Effector memory CD8-positive, alpha-beta T cell (primary cell): Measurements from ENCODE around the gene STK10.

Source experiments
- ATAC-seq: fragments of 150-1000 bp; cut with Tn5 transposase; replicated peaks from 2 replicates; pipeline ENCODE4 v1.10.0; 2021; ENCODE audit warnings: mild to moderate bottlenecking, moderate library complexity
- DNase-seq, 3 experiments: peaks; one replicate each; pipeline ENCODE4 v3.0.0; 2021
- H3K27ac Mint-ChIP-seq, 2 donors: one replicate each; pipeline ENCODE4 v1.8.0; 2022; ENCODE audit warnings: mild to moderate bottlenecking in 2 of 2, mixed read lengths in 2 of 2, moderate library complexity in 2 of 2
- H3K27me3 Mint-ChIP-seq, 2 donors: one replicate each; pipeline ENCODE4 v1.8.0; 2022; ENCODE audit warnings: mixed read lengths in 2 of 2
- H3K36me3 Mint-ChIP-seq: one replicate; pipeline ENCODE4 v1.8.0; 2022; ENCODE audit warnings: mild to moderate bottlenecking, moderate library complexity, mixed read lengths; ENCODE audit not compliant: insufficient read depth
- H3K4me1 Mint-ChIP-seq, 2 donors: one replicate each; pipeline ENCODE4 v1.8.0; 2022; ENCODE audit warnings: low read depth in 2 of 2, mixed read lengths in 2 of 2
- H3K4me3 Mint-ChIP-seq, 2 donors: one replicate each; pipeline ENCODE4 v1.8.0; 2022; ENCODE audit warnings: mild to moderate bottlenecking in 2 of 2, mixed read lengths in 2 of 2, moderate library complexity in 2 of 2
- H3K9me3 Mint-ChIP-seq, 2 donors: one replicate each; pipeline ENCODE4 v1.8.0; 2022; ENCODE audit warnings: mixed read lengths in 2 of 2
- total RNA-seq, 9 experiments: gene quantifications; one replicate each; lab custom pipeline; 2026; lab: John Stamatoyannopoulos, UW

STK10 gene
- 175 to 781 (median 419) reads per million in 9 experiments for total RNA-seq

GRCh38 chr5:172188033-172188892 lies at the start of gene STK10:
Gene STK10, minus strand, starts transcription at chr5:172188224. Its CDS starts 182 bp downstream, at chr5:172188042.
- peak within 1 kb of the TSS; percentile 99 to 100 for H3K4me3 Mint-ChIP-seq
- peak within 1 kb of the TSS; percentile 98 to 99 for H3K27ac Mint-ChIP-seq
- H3K4me1 Mint-ChIP-seq, result peaks cover 28 to 29% of the 10 kb centered on the region in 2 donors
- DNase-seq, result peak; percentile 87 to 88 (median 87)
- H3K27me3 Mint-ChIP-seq, result no peaks in the 10 kb centered on the region
- no peaks in the 10 kb centered on the region for H3K9me3 Mint-ChIP-seq
- H3K36me3 Mint-ChIP-seq, result peaks cover 52% of the 10 kb centered on the region
- ATAC-seq, result peak; percentile 72

GRCh38 chr5:172235827-172236736 lies 48.1 kb upstream of the STK10 start:
- H3K36me3 Mint-ChIP-seq, result peaks cover 16% of the 10 kb centered on the region
- DNase-seq (no peak), ATAC-seq (no peak)
- H3K4me1 Mint-ChIP-seq, result peaks cover 6 to 19% of the 10 kb centered on the region in 2 donors
- H3K9me3 Mint-ChIP-seq, result no peaks in the 10 kb centered on the region
- peak overlapping the region; percentile 21 to 58 for H3K27ac Mint-ChIP-seq
- H3K27me3 Mint-ChIP-seq, result no peaks in the 10 kb centered on the region
- no peak overlapping the region for H3K4me3 Mint-ChIP-seq

GRCh38 chr5:172235132-172235780 lies 47.2 kb upstream of the STK10 start:
- DNase-seq (no peak), ATAC-seq (no peak)
- H3K27ac Mint-ChIP-seq, result peak overlapping the region in 1 of 2 donors; percentile 58
- H3K4me1 Mint-ChIP-seq, result peaks cover 6 to 19% of the 10 kb centered on the region in 2 donors
- no peaks in the 10 kb centered on the region for H3K27me3 Mint-ChIP-seq
- no peak overlapping the region for H3K4me3 Mint-ChIP-seq
- peaks cover 16% of the 10 kb centered on the region for H3K36me3 Mint-ChIP-seq
- H3K9me3 Mint-ChIP-seq, result no peaks in the 10 kb centered on the region

- H3K27ac Mint-ChIP-seq, result no peak overlapping the region
- peaks cover 6 to 19% of the 10 kb centered on the region in 2 donors for H3K4me1 Mint-ChIP-seq
- DNase-seq (no peak), ATAC-seq (no peak)
- H3K4me3 Mint-ChIP-seq, result no peak overlapping the region
- H3K27me3 Mint-ChIP-seq, result no peaks in the 10 kb centered on the region
- peaks cover 16% of the 10 kb centered on the region for H3K36me3 Mint-ChIP-seq
- H3K9me3 Mint-ChIP-seq, result no peaks in the 10 kb centered on the region
Measured at GRCh38 chr5:172234031-172234430, 46.0 kb upstream of the STK10 start.

GRCh38 chr5:172229904-172230303 lies 41.9 kb upstream of the STK10 start:
- DNase-seq, result no peak
- H3K27ac Mint-ChIP-seq, result no peak overlapping the region

GRCh38 chr5:172224996-172225395 lies 37.0 kb upstream of the STK10 start:
- DNase-seq, result no peak
- Mint-ChIP-seq H3K27ac (peak overlapping the region; percentile 7 to 79), H3K36me3 (peaks cover 13% of the 10 kb centered on the region), H3K27me3 (no peaks in the 10 kb centered on the region), H3K9me3 (no peaks in the 10 kb centered on the region), H3K4me1 (peaks cover 7 to 16% of the 10 kb centered on the region in 2 donors), H3K4me3 (no peak overlapping the region)
- no peak for ATAC-seq

More at GRCh38 chr5:172229904-172230303, 41.9 kb upstream of the STK10 start:
- Mint-ChIP-seq H3K9me3 (no peaks in the 10 kb centered on the region), H3K4me1 (peaks cover 0 to 6% of the 10 kb centered on the region in 2 donors), H3K27me3 (no peaks in the 10 kb centered on the region), H3K36me3 (peaks cover 21% of the 10 kb centered on the region), H3K4me3 (no peak overlapping the region)
- ATAC-seq, result no peak

GRCh38 chr5:172223901-172224873 lies 36.2 kb upstream of the STK10 start:
- H3K27ac Mint-ChIP-seq, result peak overlapping the region; percentile 7 to 79
- DNase-seq (no peak), ATAC-seq (no peak)
- H3K27me3 Mint-ChIP-seq, result no peaks in the 10 kb centered on the region
- H3K4me1 Mint-ChIP-seq, result peaks cover 7 to 16% of the 10 kb centered on the region in 2 donors
- H3K4me3 Mint-ChIP-seq, result no peak overlapping the region
- H3K9me3 Mint-ChIP-seq, result no peaks in the 10 kb centered on the region
- H3K36me3 Mint-ChIP-seq, result peaks cover 13% of the 10 kb centered on the region

- H3K27ac Mint-ChIP-seq, result no peak overlapping the region
- peaks cover 20% of the 10 kb centered on the region for H3K36me3 Mint-ChIP-seq
- H3K27me3 Mint-ChIP-seq, result no peaks in the 10 kb centered on the region
- no peak overlapping the region for H3K4me3 Mint-ChIP-seq
- no peak for ATAC-seq
- DNase-seq, result no peak
- H3K4me1 Mint-ChIP-seq, result peaks cover 5% of the 10 kb centered on the region in 2 donors
- H3K9me3 Mint-ChIP-seq, result no peaks in the 10 kb centered on the region
Measured at GRCh38 chr5:172219296-172219695, 31.3 kb upstream of the STK10 start.

- ATAC-seq (no peak), DNase-seq (no peak)
- Mint-ChIP-seq H3K4me3 (no peak overlapping the region), H3K4me1 (no peaks in the 10 kb centered on the region), H3K27me3 (no peaks in the 10 kb centered on the region), H3K9me3 (no peaks in the 10 kb centered on the region), H3K36me3 (peaks cover 24% of the 10 kb centered on the region), H3K27ac (no peak overlapping the region)
Measured at GRCh38 chr5:172216345-172216744, 28.3 kb upstream of the STK10 start.

GRCh38 chr5:172213126-172213525 lies 25.1 kb upstream of the STK10 start:
- Mint-ChIP-seq H3K27ac (no peak overlapping the region), H3K4me1 (no peaks in the 10 kb centered on the region), H3K36me3 (peaks cover 20% of the 10 kb centered on the region), H3K27me3 (no peaks in the 10 kb centered on the region), H3K4me3 (no peak overlapping the region), H3K9me3 (no peaks in the 10 kb centered on the region)
- ATAC-seq, result no peak
- DNase-seq, result no peak

GRCh38 chr5:172211676-172212075 lies 23.7 kb upstream of the STK10 start:
- Mint-ChIP-seq H3K27me3 (no peaks in the 10 kb centered on the region), H3K4me3 (no peak overlapping the region), H3K27ac (peak overlapping the region in 1 of 2 donors; percentile 12), H3K36me3 (peaks cover 20% of the 10 kb centered on the region), H3K4me1 (peaks cover 0 to 1% of the 10 kb centered on the region in 2 donors), H3K9me3 (no peaks in the 10 kb centered on the region)
- ATAC-seq (no peak), DNase-seq (no peak)

- peaks cover 12% of the 10 kb centered on the region for H3K36me3 Mint-ChIP-seq
- no peak for DNase-seq
- H3K4me1 Mint-ChIP-seq, result peaks cover 0 to 4% of the 10 kb centered on the region in 2 donors
- H3K4me3 Mint-ChIP-seq, result no peak overlapping the region
- H3K27ac Mint-ChIP-seq, result peak overlapping the region in 1 of 2 donors; percentile 12
- H3K27me3 Mint-ChIP-seq, result no peaks in the 10 kb centered on the region
- no peaks in the 10 kb centered on the region for H3K9me3 Mint-ChIP-seq
- no peak for ATAC-seq
Measured at GRCh38 chr5:172209714-172210113, 21.7 kb upstream of the STK10 start.
